ENCODE data around the gene NT5DC2. TPM values are rescaled to one million over a fixed set of nuclear protein-coding genes. Genes with fewer than 3 reads are reported as not detected.
A peak's percentile ranks its signal among the peaks of the same experiment; 100 is the strongest.

The NT5DC2 gene
- total RNA-seq, 1 experiment from 2014 or later: 377 TPM

GRCh38 chr3:52527732-52528585, 5.7 kb downstream of the NT5DC2 start:
- Mint-ChIP-seq H3K4me1 (peaks cover 8% of the 10 kb centered on the region), H3K27ac (no peak overlapping the region), H3K27me3 (ENCODE audit: low read depth) (no peaks in the 10 kb centered on the region; the same call in 1 of the 2 replicates), H3K9me3 (no peaks in the 10 kb centered on the region), H3K4me3 (no peak overlapping the region), H3K36me3 (peaks cover 38% of the 10 kb centered on the region)
- POLR2A ChIA-PET: no interaction called here
- ATAC-seq: no peak
- no peak for TF ChIP-seq E2F1 (CRISPR knock-in tag; IDR thresholded peaks at IDR 0.05)
- TF ChIP-seq ERG (CRISPR knock-in tag; IDR thresholded peaks at IDR 0.05): no peak
- TF ChIP-seq FOXP1 (CRISPR knock-in tag; IDR thresholded peaks at IDR 0.05; ENCODE audit: borderline replicate concordance): 0 out of 2 replicates have a peak, but pooled peaks have one; percentile 11
- peak; percentile 7 for DNase-seq (ENCODE audit: low spot score)
- CTCF ChIA-PET: no interaction called here

DNA sequence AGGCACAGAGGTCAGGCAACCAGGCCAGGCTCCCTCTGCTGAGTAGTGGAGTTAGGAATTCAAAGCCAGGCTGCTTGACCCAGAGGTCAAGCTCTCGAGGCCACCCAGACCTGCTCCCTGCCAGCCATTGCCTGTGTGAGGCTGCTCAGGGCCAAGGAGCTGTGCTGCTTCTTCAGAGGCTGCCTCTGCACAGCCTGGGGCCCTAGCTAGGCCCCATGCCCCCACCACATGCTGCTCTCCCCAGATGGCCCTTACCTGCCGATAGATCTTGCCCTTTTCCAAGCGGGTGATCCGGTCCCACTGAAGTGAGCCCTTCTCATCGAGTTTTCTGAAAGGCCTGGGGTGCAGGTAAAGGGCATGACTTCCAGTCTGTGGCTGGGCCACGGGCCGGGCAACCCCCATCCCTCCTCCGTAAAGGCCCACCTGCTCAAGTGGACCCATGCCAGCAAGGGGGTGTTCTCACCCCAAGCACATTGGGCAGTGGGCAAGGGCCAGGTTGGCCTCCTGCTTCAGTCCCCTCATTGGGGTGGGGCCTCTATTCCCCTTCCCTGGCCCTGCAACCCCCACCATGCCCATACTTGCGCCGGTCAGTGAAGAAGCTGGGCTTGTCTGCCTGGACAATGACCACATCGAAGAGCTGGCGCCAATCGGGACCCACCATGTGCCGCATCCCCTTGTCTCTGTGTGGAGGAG, 6.5 kb downstream of the NT5DC2 start:
- ATAC-seq: no peak
- ChIA-PET CTCF (interaction anchor here (1.7 kb wide), 1 partner anchor 45 kb away, joined by 3 read pairs; no protein-coding TSS in a partner anchor), POLR2A (no interaction called here)
- peaks cover 3% of the 10 kb centered on the region for H3K4me1 Mint-ChIP-seq
- no peak overlapping the region for H3K4me3 Mint-ChIP-seq
- H3K9me3 Mint-ChIP-seq: no peaks in the 10 kb centered on the region
- no peaks in the 10 kb centered on the region; the same call in 1 of the 2 replicates for H3K27me3 Mint-ChIP-seq (ENCODE audit: low read depth)
- no peak overlapping the region for H3K27ac Mint-ChIP-seq
- peaks cover 38% of the 10 kb centered on the region for H3K36me3 Mint-ChIP-seq
- peak; percentile 5 for DNase-seq (ENCODE audit: low spot score)
- TF ChIP-seq CBFB (CRISPR knock-in tag; IDR thresholded peaks at IDR 0.05; ENCODE audit: low read depth) (no peak), RORB (CRISPR knock-in tag; IDR thresholded peaks at IDR 0.05) (no peak), NR1H2 (CRISPR knock-in tag; IDR thresholded peaks at IDR 0.05) (no peak), AFF4 (CRISPR knock-in tag; IDR thresholded peaks at IDR 0.05; ENCODE audit: borderline replicate concordance) (no peak), USF1 (CRISPR knock-in tag; IDR thresholded peaks at IDR 0.05) (no peak)
- TF ChIP-seq, protein P1, sequence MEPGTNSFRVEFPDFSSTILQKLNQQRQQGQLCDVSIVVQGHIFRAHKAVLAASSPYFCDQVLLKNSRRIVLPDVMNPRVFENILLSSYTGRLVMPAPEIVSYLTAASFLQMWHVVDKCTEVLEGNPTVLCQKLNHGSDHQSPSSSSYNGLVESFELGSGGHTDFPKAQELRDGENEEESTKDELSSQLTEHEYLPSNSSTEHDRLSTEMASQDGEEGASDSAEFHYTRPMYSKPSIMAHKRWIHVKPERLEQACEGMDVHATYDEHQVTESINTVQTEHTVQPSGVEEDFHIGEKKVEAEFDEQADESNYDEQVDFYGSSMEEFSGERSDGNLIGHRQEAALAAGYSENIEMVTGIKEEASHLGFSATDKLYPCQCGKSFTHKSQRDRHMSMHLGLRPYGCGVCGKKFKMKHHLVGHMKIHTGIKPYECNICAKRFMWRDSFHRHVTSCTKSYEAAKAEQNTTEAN (CRISPR knock-in tag; IDR thresholded peaks at IDR 0.05): no peak
- TF ChIP-seq, protein P2, sequence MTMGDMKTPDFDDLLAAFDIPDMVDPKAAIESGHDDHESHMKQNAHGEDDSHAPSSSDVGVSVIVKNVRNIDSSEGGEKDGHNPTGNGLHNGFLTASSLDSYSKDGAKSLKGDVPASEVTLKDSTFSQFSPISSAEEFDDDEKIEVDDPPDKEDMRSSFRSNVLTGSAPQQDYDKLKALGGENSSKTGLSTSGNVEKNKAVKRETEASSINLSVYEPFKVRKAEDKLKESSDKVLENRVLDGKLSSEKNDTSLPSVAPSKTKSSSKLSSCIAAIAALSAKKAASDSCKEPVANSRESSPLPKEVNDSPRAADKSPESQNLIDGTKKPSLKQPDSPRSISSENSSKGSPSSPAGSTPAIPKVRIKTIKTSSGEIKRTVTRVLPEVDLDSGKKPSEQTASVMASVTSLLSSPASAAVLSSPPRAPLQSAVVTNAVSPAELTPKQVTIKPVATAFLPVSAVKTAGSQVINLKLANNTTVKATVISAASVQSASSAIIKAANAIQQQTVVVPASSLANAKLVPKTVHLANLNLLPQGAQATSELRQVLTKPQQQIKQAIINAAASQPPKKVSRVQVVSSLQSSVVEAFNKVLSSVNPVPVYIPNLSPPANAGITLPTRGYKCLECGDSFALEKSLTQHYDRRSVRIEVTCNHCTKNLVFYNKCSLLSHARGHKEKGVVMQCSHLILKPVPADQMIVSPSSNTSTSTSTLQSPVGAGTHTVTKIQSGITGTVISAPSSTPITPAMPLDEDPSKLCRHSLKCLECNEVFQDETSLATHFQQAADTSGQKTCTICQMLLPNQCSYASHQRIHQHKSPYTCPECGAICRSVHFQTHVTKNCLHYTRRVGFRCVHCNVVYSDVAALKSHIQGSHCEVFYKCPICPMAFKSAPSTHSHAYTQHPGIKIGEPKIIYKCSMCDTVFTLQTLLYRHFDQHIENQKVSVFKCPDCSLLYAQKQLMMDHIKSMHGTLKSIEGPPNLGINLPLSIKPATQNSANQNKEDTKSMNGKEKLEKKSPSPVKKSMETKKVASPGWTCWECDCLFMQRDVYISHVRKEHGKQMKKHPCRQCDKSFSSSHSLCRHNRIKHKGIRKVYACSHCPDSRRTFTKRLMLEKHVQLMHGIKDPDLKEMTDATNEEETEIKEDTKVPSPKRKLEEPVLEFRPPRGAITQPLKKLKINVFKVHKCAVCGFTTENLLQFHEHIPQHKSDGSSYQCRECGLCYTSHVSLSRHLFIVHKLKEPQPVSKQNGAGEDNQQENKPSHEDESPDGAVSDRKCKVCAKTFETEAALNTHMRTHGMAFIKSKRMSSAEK (CRISPR knock-in tag; IDR thresholded peaks at IDR 0.05; ENCODE audit: borderline replicate concordance): no peak
- TF ChIP-seq, protein P3, sequence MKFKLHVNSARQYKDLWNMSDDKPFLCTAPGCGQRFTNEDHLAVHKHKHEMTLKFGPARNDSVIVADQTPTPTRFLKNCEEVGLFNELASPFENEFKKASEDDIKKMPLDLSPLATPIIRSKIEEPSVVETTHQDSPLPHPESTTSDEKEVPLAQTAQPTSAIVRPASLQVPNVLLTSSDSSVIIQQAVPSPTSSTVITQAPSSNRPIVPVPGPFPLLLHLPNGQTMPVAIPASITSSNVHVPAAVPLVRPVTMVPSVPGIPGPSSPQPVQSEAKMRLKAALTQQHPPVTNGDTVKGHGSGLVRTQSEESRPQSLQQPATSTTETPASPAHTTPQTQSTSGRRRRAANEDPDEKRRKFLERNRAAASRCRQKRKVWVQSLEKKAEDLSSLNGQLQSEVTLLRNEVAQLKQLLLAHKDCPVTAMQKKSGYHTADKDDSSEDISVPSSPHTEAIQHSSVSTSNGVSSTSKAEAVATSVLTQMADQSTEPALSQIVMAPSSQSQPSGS (CRISPR knock-in tag; IDR thresholded peaks at IDR 0.05; ENCODE audit: borderline replicate concordance, low read depth): no peak

All from WTC11 (cell line).